Measurements from ENCODE around the gene KIR3DL2.
"Not testable (repeated sequence)": the region's sequence is repeated elsewhere in the genome, so short reads cannot be mapped to it uniquely, and the experiment has no call there.

DNA sequence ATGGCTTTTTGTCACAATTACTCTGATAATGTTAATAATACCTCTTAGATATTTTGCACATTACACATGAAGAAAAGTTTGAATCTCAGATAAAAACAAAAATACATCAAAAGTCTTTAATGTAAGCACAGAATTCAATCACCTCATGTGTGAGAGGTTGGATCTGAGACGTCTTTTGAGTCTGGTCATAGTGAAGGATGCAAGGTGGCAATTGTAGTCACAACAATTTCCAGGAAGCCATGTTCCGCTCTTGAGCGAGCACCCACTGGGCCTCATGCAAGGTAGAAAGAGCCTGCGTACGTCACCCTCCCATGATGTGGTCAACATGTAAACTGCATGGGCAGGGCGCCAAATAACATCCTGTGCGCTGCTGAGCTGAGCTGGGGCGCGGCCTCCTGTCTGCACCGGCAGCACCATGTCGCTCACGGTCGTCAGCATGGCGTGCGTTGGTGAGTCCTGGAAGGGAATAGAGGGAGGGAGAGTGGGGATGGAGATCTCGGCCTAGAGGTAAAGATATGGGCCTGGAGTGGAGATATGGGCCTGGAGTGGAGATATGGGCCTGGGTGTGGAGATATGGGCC is at the start of gene KIR3DL2:
- not testable (repeated sequence) for TF ChIP-seq POLR2A, POLR2AphosphoS5 (IDR thresholded peaks at IDR 0.05)
